OCI-LY7 (cell line): ENCODE data around the gene SDF4. TPM values are rescaled to one million over a fixed set of nuclear protein-coding genes. Genes with fewer than 3 reads are reported as not detected.

ENCODE experiments used
- BruUV-seq: library from RNA; stranded (reverse); fragments of 400-500 nt; replicated peaks from 2 replicates; lab custom pipeline; 2021; lab: Mats Ljungman, UMichigan
- CTCF ChIA-PET: fragments of 300-600 bp; sonication (Branson Sonifier 250); formaldehyde crosslinking; loops from one replicate; lab custom pipeline; 2022; ENCODE audit warnings: antibody characterized with exemption; ENCODE audit not compliant: unreplicated experiment; lab: Charles Lee
- POLR2A ChIA-PET: fragments of 300-600 bp; sonication (Branson Sonifier 250); formaldehyde crosslinking; loops from one replicate; lab custom pipeline; 2022; ENCODE audit warnings: antibody characterized with exemption; lab: Charles Lee
- DNase-seq: peaks from one replicate; pipeline ENCODE4 v3.0.0-alpha.2; 2015; ENCODE audit warnings: low spot score
- H2AFZ ChIP-seq: fragments of 200-600 bp; sonication (generic), shearing (Covaris generic); 2 replicates; pipeline ENCODE4 v1.6.1; 2014; ENCODE audit warnings: mild to moderate bottlenecking, antibody characterized with exemption, low read length, moderate library complexity
- H3K27ac ChIP-seq: fragments of 200-600 bp; sonication (generic); 2 replicates; pipeline ENCODE4 v1.5.1; 2014; ENCODE audit warnings: mixed run types, low read depth, mild to moderate bottlenecking, moderate library complexity, low read length, inconsistent platforms; ENCODE audit not compliant: poor library complexity, severe bottlenecking
- H3K36me3 ChIP-seq: fragments of 200-600 bp; sonication (generic); 2 replicates; pipeline ENCODE4 v1.6.1; 2014; ENCODE audit warnings: mild to moderate bottlenecking, antibody characterized with exemption, low read length, moderate library complexity, mixed read lengths; ENCODE audit not compliant: insufficient read depth
- H3K4me1 ChIP-seq: fragments of 200-600 bp; sonication (generic); 2 replicates; pipeline ENCODE4 v1.5.1; 2014; ENCODE audit warnings: mild to moderate bottlenecking, low read length; ENCODE audit not compliant: insufficient read depth, poor library complexity, severe bottlenecking
- H3K4me2 ChIP-seq: fragments of 200-600 bp; sonication (generic); 2 replicates; pipeline ENCODE4 v1.6.1; 2014; ENCODE audit warnings: mild to moderate bottlenecking, low read length
- H3K4me3 ChIP-seq: fragments of 200-600 bp; sonication (generic); 2 replicates; pipeline ENCODE4 v1.5.1; 2014; ENCODE audit warnings: mild to moderate bottlenecking, low read depth, low read length; ENCODE audit not compliant: poor library complexity, severe bottlenecking
- H3K79me2 ChIP-seq: fragments of 200-600 bp; sonication (generic); 2 replicates; pipeline ENCODE4 v1.6.1; 2016; ENCODE audit warnings: low read depth, mild to moderate bottlenecking, low read length, moderate library complexity, mixed read lengths; ENCODE audit not compliant: insufficient read depth
- H3K9me2 ChIP-seq: fragments of 200-600 bp; sonication (generic); 2 replicates; pipeline ENCODE4 v1.6.1; 2016; ENCODE audit warnings: mild to moderate bottlenecking, low read length, mixed read lengths; ENCODE audit not compliant: insufficient read depth
- H3K9me3 ChIP-seq: fragments of 200-600 bp; sonication (generic); 2 replicates; pipeline ENCODE4 v1.6.1; 2014; ENCODE audit warnings: mild to moderate bottlenecking, mixed run types, low read length, mixed read lengths
- H4K20me1 ChIP-seq: fragments of 200-600 bp; sonication (generic); 2 replicates; pipeline ENCODE4 v1.6.1; 2014; ENCODE audit warnings: mild to moderate bottlenecking, antibody characterized with exemption, low read length, moderate library complexity, mixed read lengths; ENCODE audit not compliant: insufficient read depth
- EZH2phosphoT487 ChIP-seq: fragments of 200-600 bp; sonication (generic); IDR thresholded peaks from 2 replicates; pipeline ENCODE4 v1.6.1; 2018; ENCODE audit warnings: low read depth, borderline replicate concordance, mild to moderate bottlenecking, mixed run types, antibody characterized with exemption, low read length, moderate library complexity, mixed read lengths
- intact Hi-C: fragments of 100-400 bp; cut with micrococcal nuclease; formaldehyde crosslinking; loops from one replicate; pipeline ENCODE4 v1.10.0; 2022; ENCODE audit not compliant: unreplicated experiment
- total RNA-seq, 2 experiments: library from RNA; depleted of rRNA in 1 of 2; stranded (reverse); fragments of >200 nt in 1 of 2; shearing (Covaris generic) in 1 of 2; gene quantifications; 2 replicates each; pipeline ENCODE4 v1.2.3, GENCODE V29; 2014 to 2022
- TF ChIP-seq, protein P1 (sequence below): fragments of 200-600 bp; sonication (generic); conservative IDR thresholded peaks from 2 replicates; pipeline ENCODE4 v1.5.1; 2014; ENCODE audit warnings: mild to moderate bottlenecking, antibody characterized with exemption, low read length, moderate library complexity, mixed read lengths

Gene SDF4
- total RNA-seq, 2 experiments from 2014 or later = 47.7 to 85.7 TPM

DNA sequence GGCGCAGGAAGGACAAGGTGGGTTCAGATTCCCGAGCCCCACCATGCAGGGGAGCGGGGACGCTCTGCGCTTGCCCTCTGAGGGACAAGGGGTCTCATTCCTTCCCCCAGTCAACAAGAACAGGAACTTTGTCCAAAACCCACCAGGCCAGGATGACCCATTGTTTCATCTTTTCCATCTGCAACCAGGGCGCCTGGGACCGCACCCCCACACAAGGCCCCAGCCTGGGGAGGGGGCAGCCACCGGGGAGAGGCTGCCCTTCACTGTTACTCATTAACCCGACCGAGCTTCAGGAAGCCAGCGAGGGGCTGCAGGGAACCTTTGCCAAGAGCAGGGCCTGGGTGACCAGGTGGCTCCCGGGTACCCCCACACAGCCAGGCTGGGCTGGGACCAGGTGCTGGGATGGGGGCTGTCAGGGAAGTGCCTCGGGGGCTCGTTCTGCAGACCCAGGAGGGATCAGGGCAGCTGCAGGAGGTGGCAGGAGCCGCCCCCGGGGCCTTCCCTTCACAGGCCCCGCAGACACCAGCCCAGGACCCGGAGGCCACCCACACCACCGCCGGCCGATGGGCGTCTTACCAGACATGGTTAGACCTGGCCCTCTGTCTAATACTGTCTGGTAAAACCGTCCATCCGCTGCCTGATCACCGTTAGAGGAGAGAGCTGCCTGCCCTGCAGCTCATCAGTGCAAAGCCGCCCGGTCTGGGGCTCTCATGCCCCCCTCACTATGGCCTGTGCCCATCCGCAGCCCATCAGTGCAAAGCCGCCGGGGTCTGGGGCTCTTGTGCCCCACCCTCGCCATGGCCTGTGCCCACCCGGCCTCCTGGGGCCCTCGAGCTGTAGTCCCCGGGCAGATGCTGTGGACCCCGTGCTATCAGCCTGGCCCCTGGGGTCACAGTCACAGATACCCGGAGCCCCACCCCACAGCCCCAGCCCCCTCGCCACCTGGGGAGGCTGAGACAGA, 63.1 kb downstream of the SDF4 start:
- Histone ChIP-seq H3K27ac (no peak overlapping the region), H4K20me1 (no peaks in the 10 kb centered on the region), H3K9me2 (no peaks in the 10 kb centered on the region), H3K4me1 (no peaks in the 10 kb centered on the region), H3K79me2 (no peaks in the 10 kb centered on the region), H2AFZ (no peak overlapping the region), H3K4me3 (no peak overlapping the region), H3K36me3 (no peaks in the 10 kb centered on the region), H3K9me3 (no peaks in the 10 kb centered on the region), H3K4me2 (no peak overlapping the region)
- no TSS peak for BruUV-seq
- TF ChIP-seq EZH2phosphoT487 = no peak
- TF ChIP-seq, protein P1, sequence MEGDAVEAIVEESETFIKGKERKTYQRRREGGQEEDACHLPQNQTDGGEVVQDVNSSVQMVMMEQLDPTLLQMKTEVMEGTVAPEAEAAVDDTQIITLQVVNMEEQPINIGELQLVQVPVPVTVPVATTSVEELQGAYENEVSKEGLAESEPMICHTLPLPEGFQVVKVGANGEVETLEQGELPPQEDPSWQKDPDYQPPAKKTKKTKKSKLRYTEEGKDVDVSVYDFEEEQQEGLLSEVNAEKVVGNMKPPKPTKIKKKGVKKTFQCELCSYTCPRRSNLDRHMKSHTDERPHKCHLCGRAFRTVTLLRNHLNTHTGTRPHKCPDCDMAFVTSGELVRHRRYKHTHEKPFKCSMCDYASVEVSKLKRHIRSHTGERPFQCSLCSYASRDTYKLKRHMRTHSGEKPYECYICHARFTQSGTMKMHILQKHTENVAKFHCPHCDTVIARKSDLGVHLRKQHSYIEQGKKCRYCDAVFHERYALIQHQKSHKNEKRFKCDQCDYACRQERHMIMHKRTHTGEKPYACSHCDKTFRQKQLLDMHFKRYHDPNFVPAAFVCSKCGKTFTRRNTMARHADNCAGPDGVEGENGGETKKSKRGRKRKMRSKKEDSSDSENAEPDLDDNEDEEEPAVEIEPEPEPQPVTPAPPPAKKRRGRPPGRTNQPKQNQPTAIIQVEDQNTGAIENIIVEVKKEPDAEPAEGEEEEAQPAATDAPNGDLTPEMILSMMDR = no peak
- ChIA-PET CTCF (no interaction called here), POLR2A (no interaction called here)
- intact Hi-C loops = no loop called here
- no peak for DNase-seq

DNA sequence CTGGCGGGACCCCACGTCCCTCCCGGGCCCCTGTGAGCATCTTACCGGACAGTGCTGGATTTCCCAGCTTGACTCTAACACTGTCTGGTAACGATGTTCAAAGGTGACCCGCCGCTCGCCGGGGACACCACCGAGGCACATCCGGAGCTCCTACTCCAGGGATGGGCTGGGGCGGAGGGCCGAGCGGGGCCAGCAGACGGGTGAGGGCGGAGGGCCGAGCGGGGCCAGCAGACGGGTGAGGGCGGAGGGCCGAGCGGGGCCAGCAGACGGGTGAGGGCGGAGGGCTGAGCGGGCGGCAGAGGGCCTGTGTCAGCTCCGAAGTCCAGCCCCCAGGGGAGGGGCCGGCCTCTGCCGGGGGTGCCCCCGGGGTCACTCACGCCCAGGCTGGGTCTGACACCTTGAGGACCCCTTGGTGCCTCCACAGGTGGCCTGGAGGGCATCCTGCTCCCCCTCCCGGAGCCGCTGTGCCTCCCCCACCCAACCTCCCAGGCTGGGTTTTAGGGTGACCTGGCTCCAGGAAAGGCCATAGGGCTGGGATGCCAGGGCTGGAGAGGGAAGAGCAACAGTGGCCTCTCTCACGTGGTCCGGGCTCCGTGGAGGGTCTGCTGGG, 63.9 kb downstream of the SDF4 start:
- H3K36me3 ChIP-seq = no peaks in the 10 kb centered on the region
- intact Hi-C loops = no loop called here
- TF ChIP-seq EZH2phosphoT487 = no peak
- TF ChIP-seq, protein P1 = no peak
- no peak overlapping the region for H3K27ac ChIP-seq
- no peaks in the 10 kb centered on the region for H3K79me2 ChIP-seq
- BruUV-seq = no TSS peak
- POLR2A ChIA-PET = no interaction called here
- no peak overlapping the region for H3K4me2 ChIP-seq
- H4K20me1 ChIP-seq = no peaks in the 10 kb centered on the region
- CTCF ChIA-PET = no interaction called here
- H3K4me1 ChIP-seq = no peaks in the 10 kb centered on the region
- H3K9me2 ChIP-seq = no peaks in the 10 kb centered on the region
- H2AFZ ChIP-seq = no peak overlapping the region
- H3K4me3 ChIP-seq = no peak overlapping the region
- H3K9me3 ChIP-seq = no peaks in the 10 kb centered on the region
- no peak for DNase-seq
